ENCODE results near the gene TNIK.
"Not testable (repeated sequence)": the region's sequence is repeated elsewhere in the genome, so short reads cannot be mapped to it uniquely, and the experiment has no call there.

TNIK gene

DNA sequence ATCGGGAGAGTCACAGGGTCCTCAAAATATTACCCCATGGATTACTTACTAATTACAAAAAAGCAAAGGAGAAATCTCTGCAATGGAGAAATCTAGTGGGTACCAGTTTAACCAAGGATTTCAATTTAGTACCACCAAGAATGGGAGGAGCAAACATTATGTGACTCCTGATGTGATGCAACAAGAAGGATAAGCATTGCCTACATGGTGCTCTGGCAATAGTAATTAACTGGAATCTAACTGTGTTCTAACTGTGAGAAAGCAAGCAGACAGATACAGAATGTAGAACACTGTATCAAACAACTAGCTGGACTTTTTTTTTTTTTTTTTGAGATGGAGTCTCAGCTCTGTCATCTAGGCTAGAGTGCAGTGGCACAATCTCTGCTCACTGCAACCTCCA, 159.2 kb downstream of the TNIK start:
- no peak for TF ChIP-seq CTCF (IDR thresholded peaks at IDR 0.05)
- Histone ChIP-seq H3K27ac (no peak overlapping the region), H3K4me3 (no peak overlapping the region)
- no peak for DNase-seq (ENCODE audit: low spot score)

DNA sequence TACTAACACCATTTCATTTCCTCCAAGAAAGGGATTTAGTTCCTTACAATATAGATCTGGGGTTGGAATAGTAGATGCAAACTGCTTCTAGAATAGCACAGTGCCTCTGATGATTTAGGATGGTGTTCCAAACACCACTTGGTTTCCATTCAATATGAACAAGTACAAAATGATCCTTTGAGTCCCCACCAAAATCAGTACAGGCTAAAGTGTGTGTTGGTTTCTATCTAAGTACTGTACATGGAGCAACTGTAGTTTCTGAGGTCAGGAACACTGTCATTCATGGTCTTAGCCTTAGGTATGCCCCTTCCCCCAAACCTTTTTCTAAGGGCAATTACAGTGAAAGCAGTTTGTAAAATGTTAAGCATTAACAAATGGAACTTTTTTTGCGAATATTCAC, 162.3 kb downstream of the TNIK start:
- Histone ChIP-seq H3K4me3 (no peak overlapping the region), H3K27ac (no peak overlapping the region)
- TF ChIP-seq CTCF (IDR thresholded peaks at IDR 0.05) = no peak
- DNase-seq (ENCODE audit: low spot score) = no peak

DNA sequence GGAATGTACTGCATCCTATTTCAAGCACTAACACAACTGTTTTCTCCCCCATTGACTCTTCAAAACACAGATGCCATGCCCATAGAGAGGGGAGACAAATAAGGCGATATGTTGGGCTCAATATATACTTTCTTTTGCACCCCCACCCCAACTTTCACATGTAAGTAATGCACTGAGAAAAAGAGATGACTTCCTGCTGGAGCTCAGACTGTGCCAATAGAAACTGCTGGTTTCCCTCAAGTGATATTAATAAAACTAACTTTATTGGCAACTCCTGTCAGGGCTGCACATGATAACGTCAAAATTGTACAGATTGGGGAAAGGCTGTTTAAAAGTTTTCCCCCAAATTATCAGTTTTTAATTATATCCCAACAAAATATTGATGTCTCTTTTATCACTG, 163.0 kb downstream of the TNIK start:
- no peak for TF ChIP-seq CTCF (IDR thresholded peaks at IDR 0.05)
- no peak for DNase-seq (ENCODE audit: low spot score)
- Histone ChIP-seq H3K27ac (no peak overlapping the region), H3K4me3 (no peak overlapping the region)

- no peak for DNase-seq (ENCODE audit: low spot score)
- Histone ChIP-seq H3K27ac (peak overlapping the region; percentile 67 to 76), H3K4me3 (no peak overlapping the region)
- no peak for TF ChIP-seq CTCF (IDR thresholded peaks at IDR 0.05)
Measured at GRCh38 chr3:171295484-171296373, 164.5 kb downstream of the TNIK start.

DNA sequence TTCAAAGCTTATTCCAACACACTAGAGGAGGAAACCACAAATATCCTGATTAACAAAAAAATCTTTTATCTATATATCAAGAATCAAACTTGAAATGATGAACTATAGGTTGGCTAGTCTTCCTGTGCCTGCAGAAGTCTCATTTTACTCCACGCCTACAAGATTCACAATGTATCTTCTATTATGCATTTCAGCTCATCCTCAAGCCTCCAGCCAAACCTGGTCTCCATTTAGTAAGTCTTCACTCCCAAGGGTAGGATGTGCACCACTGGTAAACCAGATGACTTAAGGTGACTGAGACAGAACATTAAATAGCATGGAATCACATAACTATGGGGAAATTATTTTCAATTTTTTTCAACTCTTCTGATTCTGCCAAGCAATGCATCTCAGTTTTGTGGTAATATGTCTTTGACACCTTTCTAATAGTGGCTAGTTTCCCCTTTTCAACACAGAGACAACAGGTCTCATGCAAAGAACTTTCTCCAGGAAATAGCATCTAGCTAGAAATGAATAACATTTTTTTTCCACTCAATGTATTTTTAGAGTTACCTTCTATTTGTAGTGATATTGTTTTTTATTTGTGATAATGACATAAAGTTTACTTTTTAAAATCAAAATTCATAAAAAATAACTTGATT, 166.9 kb downstream of the TNIK start:
- Histone ChIP-seq H3K4me3 (no peak overlapping the region), H3K27ac (no peak overlapping the region)
- TF ChIP-seq CTCF (IDR thresholded peaks at IDR 0.05) = no peak
- no peak for DNase-seq (ENCODE audit: low spot score)

DNA sequence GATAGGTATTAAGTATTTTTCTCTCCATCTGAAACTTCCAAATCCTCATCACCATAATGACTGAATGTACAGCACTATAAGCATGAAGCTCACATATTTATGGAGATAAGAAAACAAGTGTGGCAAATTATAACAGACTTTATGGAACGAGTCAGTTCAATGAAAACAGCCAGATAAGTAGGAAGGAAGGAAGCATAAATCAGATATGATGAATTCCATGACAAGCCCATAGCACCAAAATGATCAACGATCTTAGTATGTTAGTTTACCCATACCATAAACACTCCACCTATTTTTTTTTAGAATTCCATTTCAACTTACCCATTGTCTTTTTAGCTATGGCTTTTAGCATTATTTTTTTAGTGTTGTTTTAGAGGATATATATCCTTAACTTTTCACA, 169.5 kb downstream of the TNIK start:
- DNase-seq (ENCODE audit: low spot score) = no peak
- Histone ChIP-seq H3K4me3 (no peak overlapping the region), H3K27ac (no peak overlapping the region)
- no peak for TF ChIP-seq CTCF (IDR thresholded peaks at IDR 0.05)

DNA sequence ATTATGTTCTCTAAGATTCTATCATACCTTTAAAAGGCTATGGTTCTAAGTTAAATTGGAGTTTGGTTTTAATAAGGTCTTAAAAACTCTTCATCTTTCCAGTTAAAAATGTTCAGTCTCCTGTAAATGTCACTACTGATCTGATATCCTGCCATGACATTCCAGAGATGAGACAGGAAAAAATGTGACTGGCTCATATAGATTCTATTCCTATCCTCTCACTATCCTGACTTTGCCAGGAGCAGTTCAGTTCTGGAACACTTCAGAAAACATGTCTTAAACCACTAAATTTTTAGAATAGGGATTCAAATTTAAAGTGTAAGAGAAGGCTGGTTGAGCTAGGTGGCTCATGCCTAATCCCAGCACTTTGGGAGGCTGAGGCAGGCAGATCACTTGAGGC, 170.9 kb downstream of the TNIK start:
- Histone ChIP-seq H3K4me3 (no peak overlapping the region), H3K27ac (no peak overlapping the region)
- no peak for TF ChIP-seq CTCF (IDR thresholded peaks at IDR 0.05)
- no peak for DNase-seq (ENCODE audit: low spot score)

DNA sequence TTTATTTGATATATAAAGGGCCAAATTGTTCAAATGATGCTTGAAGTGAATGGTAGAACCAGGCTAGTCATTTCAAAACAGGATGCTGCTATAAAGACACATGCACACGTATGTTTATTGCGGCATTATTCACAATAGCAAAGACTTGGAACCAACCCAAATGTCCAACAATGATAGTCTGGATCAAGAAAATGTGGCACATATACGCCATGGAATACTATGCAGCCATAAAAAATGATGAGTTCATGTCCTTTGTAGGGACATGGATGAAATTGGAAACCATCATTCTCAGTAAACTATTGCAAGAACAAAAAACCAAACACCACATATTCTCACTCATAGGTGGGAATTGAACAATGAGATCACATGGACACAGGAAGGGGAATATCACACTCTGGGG, 172.4 kb downstream of the TNIK start:
- DNase-seq (ENCODE audit: low spot score); H3K4me3 ChIP-seq; H3K27ac ChIP-seq: not testable (repeated sequence)

Measured in coronary artery (tissue), 2 donors.